Measurements from ENCODE around the gene SDK2.

DNA sequence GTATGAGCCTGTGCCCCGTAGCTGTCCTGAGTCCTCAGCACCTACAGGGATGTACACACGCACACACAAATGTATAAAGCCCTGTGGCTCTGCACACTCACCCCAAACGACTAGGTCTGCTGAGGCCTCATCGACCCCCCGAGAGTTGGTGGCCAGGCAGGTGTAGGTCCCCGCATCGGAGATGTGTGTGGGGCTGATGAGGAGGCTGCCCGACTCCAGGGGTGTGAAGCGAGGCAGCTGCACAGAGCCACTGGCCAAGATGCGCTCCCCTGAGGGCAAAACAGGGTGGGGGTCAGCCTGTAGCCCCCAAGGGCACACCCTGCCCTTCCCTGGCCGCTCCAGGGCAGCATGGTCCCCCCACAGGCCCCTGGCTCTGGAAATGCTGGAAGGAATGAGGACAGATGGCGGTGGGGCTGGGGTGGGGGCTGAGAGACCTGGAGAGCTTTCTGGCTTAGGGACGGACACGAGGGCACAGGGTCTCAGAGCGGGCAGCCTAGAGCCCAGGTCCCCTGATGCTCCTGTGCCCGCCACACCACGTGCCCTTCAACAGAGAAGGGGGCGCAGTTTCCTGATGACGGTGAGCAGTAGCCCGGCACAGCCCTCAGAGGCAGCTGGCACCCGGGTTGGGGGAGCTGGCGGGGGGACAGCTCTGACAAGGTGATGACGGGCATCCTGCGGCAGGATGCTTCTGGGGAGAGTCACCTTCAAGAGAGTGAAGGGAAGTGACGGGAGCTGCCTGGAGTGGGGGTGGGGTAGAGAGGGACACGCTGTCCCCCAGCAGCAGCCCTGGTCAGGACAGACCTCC, 212.6 kb downstream of the SDK2 start:
- TF ChIP-seq ZNF431 (CRISPR knock-in tag; IDR thresholded peaks at IDR 0.05) = no peak
- TF ChIP-seq HDAC2 (IDR thresholded peaks at IDR 0.05) = no peak
- no peak for TF ChIP-seq ATF7 (IDR thresholded peaks at IDR 0.05)
- no peak for TF ChIP-seq NFE2 (IDR thresholded peaks at IDR 0.05; ENCODE audit: low read depth)
- no peak for TF ChIP-seq NR1H2 (CRISPR knock-in tag; IDR thresholded peaks at IDR 0.05)
- no peak for TF ChIP-seq ZNF124 (CRISPR knock-in tag; IDR thresholded peaks at IDR 0.05)
- TF ChIP-seq ZZZ3 (IDR thresholded peaks at IDR 0.05) = no peak
- TF ChIP-seq KLF16 (IDR thresholded peaks at IDR 0.05) = no peak
- TF ChIP-seq ZNF785 (CRISPR knock-in tag; IDR thresholded peaks at IDR 0.05) = no peak
- TF ChIP-seq, protein P1, sequence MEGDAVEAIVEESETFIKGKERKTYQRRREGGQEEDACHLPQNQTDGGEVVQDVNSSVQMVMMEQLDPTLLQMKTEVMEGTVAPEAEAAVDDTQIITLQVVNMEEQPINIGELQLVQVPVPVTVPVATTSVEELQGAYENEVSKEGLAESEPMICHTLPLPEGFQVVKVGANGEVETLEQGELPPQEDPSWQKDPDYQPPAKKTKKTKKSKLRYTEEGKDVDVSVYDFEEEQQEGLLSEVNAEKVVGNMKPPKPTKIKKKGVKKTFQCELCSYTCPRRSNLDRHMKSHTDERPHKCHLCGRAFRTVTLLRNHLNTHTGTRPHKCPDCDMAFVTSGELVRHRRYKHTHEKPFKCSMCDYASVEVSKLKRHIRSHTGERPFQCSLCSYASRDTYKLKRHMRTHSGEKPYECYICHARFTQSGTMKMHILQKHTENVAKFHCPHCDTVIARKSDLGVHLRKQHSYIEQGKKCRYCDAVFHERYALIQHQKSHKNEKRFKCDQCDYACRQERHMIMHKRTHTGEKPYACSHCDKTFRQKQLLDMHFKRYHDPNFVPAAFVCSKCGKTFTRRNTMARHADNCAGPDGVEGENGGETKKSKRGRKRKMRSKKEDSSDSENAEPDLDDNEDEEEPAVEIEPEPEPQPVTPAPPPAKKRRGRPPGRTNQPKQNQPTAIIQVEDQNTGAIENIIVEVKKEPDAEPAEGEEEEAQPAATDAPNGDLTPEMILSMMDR (IDR thresholded peaks at IDR 0.05 in 2 of 3, conservative IDR thresholded peaks at IDR 0.05 in 1 of 3; ENCODE audit: insufficient read depth in 2 of 3, low read depth in 1 of 3, low read length in 3 of 3) = no peak

Measured in K562 (cell line).